GM12891 (cell line): ENCODE data around the gene STK25.

Experiments used
- PAX5 ChIP-seq: IDR thresholded peaks from 2 replicates; pipeline ENCODE4 v1.6.1; 2011; ENCODE audit warnings: low read length, moderate library complexity, mild to moderate bottlenecking; ENCODE audit not compliant: insufficient read depth, severe bottlenecking
- POLR2A ChIP-seq: IDR thresholded peaks from 2 replicates; pipeline ENCODE4 v1.6.1; 2011; ENCODE audit warnings: low read depth, low read length, control low read depth
- POLR2AphosphoS5 ChIP-seq: IDR thresholded peaks from 2 replicates; pipeline ENCODE4 v1.6.1; 2011; ENCODE audit warnings: low read depth, low read length, control low read depth
- POU2F2 ChIP-seq: IDR thresholded peaks from 2 replicates; pipeline ENCODE4 v1.6.1; 2011; ENCODE audit warnings: low read depth, mild to moderate bottlenecking, control low read depth, low read length, moderate library complexity
- SPI1 ChIP-seq: IDR thresholded peaks from 2 replicates; pipeline ENCODE4 v1.6.1; 2011; ENCODE audit warnings: low read depth, low read length, control low read depth
- TAF1 ChIP-seq: IDR thresholded peaks from 2 replicates; pipeline ENCODE4 v1.6.1; 2011; ENCODE audit warnings: low read depth, low read length, control low read depth

DNA sequence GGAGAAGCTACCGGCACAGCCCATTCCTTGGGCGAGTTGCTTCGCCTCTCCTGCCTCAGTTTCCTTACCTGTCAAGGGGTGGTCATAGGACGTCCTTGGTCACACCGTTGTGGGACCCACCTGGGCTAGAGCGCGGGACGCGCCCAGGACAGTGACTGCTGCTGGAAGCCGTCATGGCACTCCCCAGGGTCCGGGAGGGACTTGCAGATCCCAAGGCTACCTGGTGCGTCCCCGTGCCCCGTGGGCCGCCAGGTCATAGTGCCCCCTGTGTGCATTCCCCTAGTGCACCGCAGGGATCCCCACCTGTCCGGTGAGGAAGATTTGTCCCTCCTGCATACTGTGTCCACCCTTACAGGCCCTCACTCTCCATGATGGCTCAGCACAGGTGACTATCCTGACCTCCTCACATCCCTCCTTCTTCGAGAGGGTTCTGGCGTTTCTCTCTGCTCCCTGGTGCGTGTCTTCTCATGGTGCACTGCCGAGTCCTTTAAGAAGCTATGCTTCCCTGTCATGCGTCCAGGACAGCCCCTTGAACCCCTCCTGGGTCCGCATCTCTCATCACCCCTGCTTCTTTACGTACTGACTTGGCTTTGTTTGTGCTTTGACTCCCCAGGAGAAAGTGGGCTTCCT lies 886 bp upstream of the STK25 start:
- TF ChIP-seq POLR2AphosphoS5: no peak
- TF ChIP-seq SPI1: no peak
- no peak for TF ChIP-seq TAF1
- no peak for TF ChIP-seq POLR2A
- no peak for TF ChIP-seq PAX5
- TF ChIP-seq POU2F2: no peak
